ENCODE data around the gene CRISP1.

CRISP1 gene

GRCh38 chr6:49868951-49869529 is 2.7 kb upstream of the CRISP1 start:
- no peak for DNase-seq (ENCODE audit: extremely low read depth, low read depth)
- TF ChIP-seq CTCF (IDR thresholded peaks at IDR 0.05; ENCODE audit: low read depth, low read length): no peak

- no peak for DNase-seq (ENCODE audit: extremely low read depth, low read depth)
- no peak for TF ChIP-seq CTCF (IDR thresholded peaks at IDR 0.05; ENCODE audit: low read depth, low read length)
These were observed 10.1 kb downstream of the CRISP1 start for GRCh38 chr6:49856282-49856681.

GRCh38 chr6:49855221-49855620 is 11.1 kb downstream of the CRISP1 start:
- no peak for TF ChIP-seq CTCF (IDR thresholded peaks at IDR 0.05; ENCODE audit: low read depth, low read length)
- DNase-seq (ENCODE audit: extremely low read depth, low read depth): no peak

GRCh38 chr6:49852975-49853374 is 13.4 kb downstream of the CRISP1 start:
- TF ChIP-seq CTCF (IDR thresholded peaks at IDR 0.05; ENCODE audit: low read depth, low read length): no peak
- no peak for DNase-seq (ENCODE audit: extremely low read depth, low read depth)

GRCh38 chr6:49849213-49849907 is 17.0 kb downstream of the CRISP1 start:
- DNase-seq (ENCODE audit: extremely low read depth, low read depth): peak; percentile 12
- peak; percentile 45 for TF ChIP-seq CTCF (IDR thresholded peaks at IDR 0.05; ENCODE audit: low read depth, low read length)

- TF ChIP-seq CTCF (IDR thresholded peaks at IDR 0.05; ENCODE audit: low read depth, low read length): no peak
- no peak for DNase-seq (ENCODE audit: extremely low read depth, low read depth)
These were observed 18.7 kb downstream of the CRISP1 start for GRCh38 chr6:49847673-49848072.

- no peak for TF ChIP-seq CTCF (IDR thresholded peaks at IDR 0.05; ENCODE audit: low read depth, low read length)
- no peak for DNase-seq (ENCODE audit: extremely low read depth, low read depth)
These were observed 19.3 kb downstream of the CRISP1 start for GRCh38 chr6:49847014-49847413.
